Stomach (tissue), 4 donors: ENCODE results near the gene DYNLL1.

Source experiments
- CTCF ChIP-seq, 7 experiments: fragments of 450-650 bp in 4 of 7; fragments of 200-600 bp in 3 of 7; sonication (generic) in 3 of 7; IDR thresholded peaks; one replicate each; pipeline ENCODE4 v1.5.1; 2016 to 2019; ENCODE audit warnings: antibody characterized with exemption in 7 of 7, control low read depth in 2 of 7, mild to moderate bottlenecking in 1 of 7
- EP300 ChIP-seq: sonication (generic); formaldehyde crosslinking; IDR thresholded peaks from one replicate; pipeline ENCODE4 v1.6.1; 2017; ENCODE audit warnings: antibody characterized with exemption
- POLR2A ChIP-seq, 4 donors: fragments of 450-650 bp; IDR thresholded peaks; one replicate each; pipeline ENCODE4 v1.6.1; 2016; ENCODE audit warnings: antibody characterized with exemption in 4 of 4, control low read depth in 2 of 4, mild to moderate bottlenecking in 1 of 4, moderate library complexity in 1 of 4
- POLR2AphosphoS5 ChIP-seq, 3 donors: sonication (generic); formaldehyde crosslinking; IDR thresholded peaks; one replicate each; pipeline ENCODE4 v1.6.1; 2016; ENCODE audit warnings: antibody characterized with exemption in 3 of 3

DNA sequence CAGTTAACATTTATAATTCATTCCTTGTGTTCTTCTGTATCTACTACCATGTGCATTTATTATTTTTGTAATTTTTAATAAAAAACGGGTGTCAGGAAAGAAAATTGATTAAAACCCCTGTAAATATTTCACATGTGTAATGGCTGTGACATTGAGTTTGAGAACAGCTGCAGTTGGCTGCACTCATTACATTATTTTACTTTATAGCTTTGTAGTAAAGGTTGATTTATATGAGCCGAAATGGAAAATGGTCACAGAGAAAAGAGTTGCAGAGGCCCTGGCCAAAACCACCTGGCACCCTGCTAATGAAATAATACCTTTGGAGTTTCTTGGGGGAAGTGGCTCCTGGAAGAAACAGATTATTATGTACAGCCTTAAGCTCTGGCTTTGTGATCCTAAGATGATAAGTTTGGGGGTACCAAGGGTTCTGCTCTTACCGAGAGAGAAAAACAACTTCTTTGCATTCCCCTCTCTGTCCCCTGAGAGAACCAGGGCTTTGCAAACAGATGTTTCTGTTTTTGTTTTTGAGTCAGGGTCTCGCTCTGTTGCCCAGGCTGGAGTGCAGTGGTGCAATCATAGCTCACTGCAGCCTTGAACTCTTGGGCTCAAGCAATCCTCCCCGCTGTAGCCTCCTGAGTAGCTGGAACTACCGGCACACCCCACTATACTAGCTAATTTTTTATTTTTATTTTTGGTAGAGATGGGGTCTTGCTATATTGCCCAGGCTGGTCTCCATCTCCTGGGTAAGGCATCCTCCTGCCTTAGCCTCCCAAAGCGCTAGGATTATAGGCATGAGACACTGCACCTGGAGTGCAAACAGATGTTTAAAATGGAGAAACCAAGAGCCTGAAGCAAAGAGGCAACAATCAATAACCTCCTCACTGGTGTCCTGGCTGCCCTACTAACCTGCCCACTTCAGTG is 9.7 kb upstream of the DYNLL1 start:
- TF ChIP-seq CTCF (IDR thresholded peaks at IDR 0.05) (no peak), POLR2A (IDR thresholded peaks at IDR 0.05) (no peak), POLR2AphosphoS5 (IDR thresholded peaks at IDR 0.05) (no peak), EP300 (no peak)
